Measurements from ENCODE around the gene PTPRH. TPM values are rescaled to one million over a fixed set of nuclear protein-coding genes. Genes with fewer than 3 reads are reported as not detected.

The PTPRH gene
- total RNA-seq, 2 experiments from 2014 or later = not detected

GRCh38 chr19:55223291-55224037 lies 14.2 kb upstream of the PTPRH start:
- no peaks in the 10 kb centered on the region for H3K79me2 ChIP-seq (ENCODE audit: insufficient read depth, low read depth, low read length)
- no peak overlapping the region for H2AFZ ChIP-seq (ENCODE audit: low read length)
- no peaks in the 10 kb centered on the region for H3K9me2 ChIP-seq (ENCODE audit: insufficient read depth, low read length)
- peaks cover 85% of the 10 kb centered on the region for H3K36me3 ChIP-seq (ENCODE audit: insufficient read depth, low read length)
- no peak for DNase-seq (ENCODE audit: low spot score)
- H4K20me1 ChIP-seq (ENCODE audit: insufficient read depth, low read length) = no peaks in the 10 kb centered on the region; the same call in 1 of the 2 replicates
- ChIA-PET CTCF (ENCODE audit: unreplicated experiment) (no interaction called here), POLR2A (no interaction called here)
- no peaks in the 10 kb centered on the region for H3K4me1 ChIP-seq (ENCODE audit: insufficient read depth, low read length, poor library complexity, severe bottlenecking)
- intact Hi-C loops (cut with micrococcal nuclease; ENCODE audit: unreplicated experiment) = no loop called here
- no TSS peak for BruUV-seq (replicated peaks)
- H3K9me3 ChIP-seq (ENCODE audit: low read length) = no peaks in the 10 kb centered on the region
- no peak overlapping the region for H3K27ac ChIP-seq (ENCODE audit: low read depth, low read length, poor library complexity, severe bottlenecking)
- H3K4me3 ChIP-seq (ENCODE audit: low read depth, low read length, poor library complexity, severe bottlenecking) = no peak overlapping the region
- H3K4me2 ChIP-seq (ENCODE audit: low read length) = no peak overlapping the region
- TF ChIP-seq CTCF (conservative IDR thresholded peaks at IDR 0.05; ENCODE audit: low read length) (no peak), EZH2phosphoT487 (IDR thresholded peaks at IDR 0.05; ENCODE audit: borderline replicate concordance, low read depth, low read length) (no peak)

GRCh38 chr19:55220525-55220924 lies 11.2 kb upstream of the PTPRH start:
- Histone ChIP-seq H3K79me2 (ENCODE audit: insufficient read depth, low read depth, low read length) (no peaks in the 10 kb centered on the region), H3K27ac (ENCODE audit: low read depth, low read length, poor library complexity, severe bottlenecking) (no peak overlapping the region), H3K9me2 (ENCODE audit: insufficient read depth, low read length) (no peaks in the 10 kb centered on the region), H3K4me3 (ENCODE audit: low read depth, low read length, poor library complexity, severe bottlenecking) (no peak overlapping the region), H2AFZ (ENCODE audit: low read length) (no peak overlapping the region), H3K4me2 (ENCODE audit: low read length) (no peak overlapping the region), H3K4me1 (ENCODE audit: insufficient read depth, low read length, poor library complexity, severe bottlenecking) (peaks cover 10% of the 10 kb centered on the region), H4K20me1 (ENCODE audit: insufficient read depth, low read length) (no peaks in the 10 kb centered on the region), H3K9me3 (ENCODE audit: low read length) (no peaks in the 10 kb centered on the region), H3K36me3 (ENCODE audit: insufficient read depth, low read length) (peaks cover 56% of the 10 kb centered on the region)
- ChIA-PET POLR2A (no interaction called here), CTCF (ENCODE audit: unreplicated experiment) (no interaction called here)
- no peak for DNase-seq (ENCODE audit: low spot score)
- TSS peak; percentile 43 for BruUV-seq (replicated peaks)
- intact Hi-C loops (cut with micrococcal nuclease; ENCODE audit: unreplicated experiment) = no loop called here
- TF ChIP-seq CTCF (conservative IDR thresholded peaks at IDR 0.05; ENCODE audit: low read length) (no peak), EZH2phosphoT487 (IDR thresholded peaks at IDR 0.05; ENCODE audit: borderline replicate concordance, low read depth, low read length) (no peak)

DNA sequence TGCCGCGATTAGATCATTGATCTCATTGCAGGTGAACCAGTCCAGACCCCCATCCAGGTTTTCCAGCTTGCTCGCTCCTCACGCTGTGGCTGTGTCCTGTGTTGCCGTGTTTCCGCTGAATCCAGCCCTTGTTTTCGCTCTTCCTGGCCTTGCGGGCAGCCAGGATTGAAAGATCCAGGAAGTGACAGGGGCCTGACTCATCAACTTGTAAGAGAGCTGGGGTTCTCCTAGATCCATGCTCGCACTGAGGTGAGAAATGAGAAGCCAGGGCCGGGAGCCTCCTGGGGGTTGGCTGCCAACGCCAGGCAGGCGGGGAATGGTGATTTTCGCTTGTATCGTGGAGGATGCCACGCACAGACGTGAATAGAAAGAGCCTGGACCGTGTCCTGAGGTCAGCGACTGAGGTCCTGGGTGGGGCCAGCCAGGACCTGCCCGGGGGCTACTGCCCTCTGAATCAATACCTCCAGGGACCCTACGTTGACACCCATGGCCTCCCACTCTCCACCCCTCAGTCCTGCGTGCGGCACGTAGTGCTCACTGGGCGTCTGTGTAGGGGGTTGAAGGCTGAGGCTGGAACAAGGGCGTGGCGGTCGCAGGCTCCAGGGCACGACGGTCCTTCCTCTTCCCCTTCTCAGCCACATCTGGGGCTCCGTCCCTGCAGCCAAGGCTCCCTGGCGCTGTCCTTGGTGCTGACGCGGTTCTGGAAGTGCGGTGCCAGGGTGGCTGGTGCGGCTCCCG lies 7.3 kb upstream of the PTPRH start:
- peak overlapping the region; percentile 67 for H3K4me2 ChIP-seq (ENCODE audit: low read length)
- CTCF ChIA-PET (ENCODE audit: unreplicated experiment) = no interaction called here

More for the DNA sequence above, 7.3 kb upstream of the PTPRH start:
- no peaks in the 10 kb centered on the region for H4K20me1 ChIP-seq (ENCODE audit: insufficient read depth, low read length)
- peak; percentile 69 for DNase-seq (ENCODE audit: low spot score)
- no peaks in the 10 kb centered on the region for H3K9me2 ChIP-seq (ENCODE audit: insufficient read depth, low read length)
- H3K27ac ChIP-seq (ENCODE audit: low read depth, low read length, poor library complexity, severe bottlenecking) = no peak overlapping the region
- H2AFZ ChIP-seq (ENCODE audit: low read length) = no peak overlapping the region; the same call in 1 of the 2 replicates
- TF ChIP-seq CTCF (conservative IDR thresholded peaks at IDR 0.05; ENCODE audit: low read length) = no peak
- no peak for TF ChIP-seq EZH2phosphoT487 (IDR thresholded peaks at IDR 0.05; ENCODE audit: borderline replicate concordance, low read depth, low read length)
- H3K36me3 ChIP-seq (ENCODE audit: insufficient read depth, low read length) = peaks cover 17% of the 10 kb centered on the region
- H3K9me3 ChIP-seq (ENCODE audit: low read length) = no peaks in the 10 kb centered on the region
- peaks cover 10% of the 10 kb centered on the region for H3K4me1 ChIP-seq (ENCODE audit: insufficient read depth, low read length, poor library complexity, severe bottlenecking)
- intact Hi-C loops (cut with micrococcal nuclease; ENCODE audit: unreplicated experiment) = no loop called here
- H3K79me2 ChIP-seq (ENCODE audit: insufficient read depth, low read depth, low read length) = no peaks in the 10 kb centered on the region
- no TSS peak for BruUV-seq (replicated peaks)
- POLR2A ChIA-PET = no interaction called here
- peak overlapping the region; percentile 63 for H3K4me3 ChIP-seq (ENCODE audit: low read depth, low read length, poor library complexity, severe bottlenecking)
